Neural progenitor cell (in vitro differentiated cells): ENCODE measurements around the gene PLCD3. TPM values are rescaled to one million over a fixed set of nuclear protein-coding genes. Genes with fewer than 3 reads are reported as not detected.

Experiments
- DNase-seq: peaks from one replicate; pipeline ENCODE4 v3.0.0-alpha.2; 2016; ENCODE audit warnings: low spot score
- H2AFZ ChIP-seq: fragments of 200-600 bp; sonication (generic); replicated peaks from 2 replicates; pipeline ENCODE4 v1.6.1; 2016; ENCODE audit warnings: antibody characterized with exemption
- H3F3A ChIP-seq: fragments of 200-600 bp; sonication (generic); 2 replicates; pipeline ENCODE4 v1.6.1; 2016; ENCODE audit warnings: antibody characterized with exemption, low read depth
- H3K27ac ChIP-seq: fragments of 200-600 bp; sonication (generic); 2 replicates; pipeline ENCODE4 v1.5.1; 2016; ENCODE audit warnings: mild to moderate bottlenecking
- H3K27me3 ChIP-seq: fragments of 200-600 bp; sonication (generic); 2 replicates; pipeline ENCODE4 v1.6.1; 2016; ENCODE audit warnings: mild to moderate bottlenecking, moderate library complexity
- H3K36me3 ChIP-seq: fragments of 200-600 bp; sonication (generic); 2 replicates; pipeline ENCODE4 v1.5.1; 2016
- H3K4me1 ChIP-seq: fragments of 200-600 bp; sonication (generic); 2 replicates; pipeline ENCODE4 v1.6.1; 2016; ENCODE audit warnings: mixed run types
- H3K4me2 ChIP-seq: fragments of 200-600 bp; sonication (generic); 2 replicates; pipeline ENCODE4 v1.6.1; 2016
- H3K4me3 ChIP-seq: fragments of 200-600 bp; sonication (generic); 2 replicates; pipeline ENCODE4 v1.5.1; 2016
- H3K79me2 ChIP-seq: fragments of 200-600 bp; sonication (generic); 2 replicates; pipeline ENCODE4 v1.6.1; 2016; ENCODE audit warnings: low read depth
- H3K9ac ChIP-seq: fragments of 200-600 bp; sonication (generic); 2 replicates; pipeline ENCODE4 v1.6.1; 2016
- H3K9me3 ChIP-seq: fragments of 200-600 bp; sonication (generic); 2 replicates; pipeline ENCODE4 v1.5.1; 2016; ENCODE audit warnings: low read depth
- H4K20me1 ChIP-seq: fragments of 200-600 bp; sonication (generic); 2 replicates; pipeline ENCODE4 v1.6.1; 2016; ENCODE audit warnings: low read depth
- H3K27ac Mint-ChIP-seq: 3 replicates; pipeline ENCODE4 v1.8.0; 2021; ENCODE audit warnings: mixed read lengths
- H3K27me3 Mint-ChIP-seq: 2 replicates; pipeline ENCODE4 v1.8.0; 2022; ENCODE audit warnings: low read depth, mild to moderate bottlenecking, inconsistent platforms, moderate library complexity, mixed read lengths; ENCODE audit not compliant: insufficient read depth
- H3K36me3 Mint-ChIP-seq: 3 replicates; pipeline ENCODE4 v1.8.0; 2021; ENCODE audit warnings: mixed read lengths
- H3K4me1 Mint-ChIP-seq: 3 replicates; pipeline ENCODE4 v1.8.0; 2021; ENCODE audit warnings: mixed read lengths
- H3K4me3 Mint-ChIP-seq: 3 replicates; pipeline ENCODE4 v1.8.0; 2021; ENCODE audit warnings: mild to moderate bottlenecking, moderate library complexity, mixed read lengths
- H3K9me3 Mint-ChIP-seq: 3 replicates; pipeline ENCODE4 v1.8.0; 2020; ENCODE audit warnings: mixed read lengths
- EZH2 ChIP-seq: fragments of 200-600 bp; sonication (generic); IDR thresholded peaks from 2 replicates; pipeline ENCODE4 v1.6.1; 2017; ENCODE audit warnings: antibody characterized with exemption, mild to moderate bottlenecking, moderate library complexity
- EZH2phosphoT487 ChIP-seq: fragments of 200-600 bp; sonication (generic); IDR thresholded peaks from 2 replicates; pipeline ENCODE4 v1.6.1; 2017; ENCODE audit warnings: antibody characterized with exemption
- total RNA-seq: library from RNA; depleted of rRNA; stranded (reverse); fragments of >200 nt; gene quantifications from 2 replicates; pipeline ENCODE4 v1.2.3, GENCODE V29; 2015; ENCODE audit warnings: low replicate concordance
- TF ChIP-seq, protein P1 (sequence below): fragments of 200-600 bp; sonication (generic); IDR thresholded peaks from 2 replicates; pipeline ENCODE4 v1.5.1; 2017; ENCODE audit warnings: antibody characterized with exemption, mild to moderate bottlenecking

The PLCD3 gene
- total RNA-seq, 1 donor from 2014 or later = 16.0 TPM

DNA sequence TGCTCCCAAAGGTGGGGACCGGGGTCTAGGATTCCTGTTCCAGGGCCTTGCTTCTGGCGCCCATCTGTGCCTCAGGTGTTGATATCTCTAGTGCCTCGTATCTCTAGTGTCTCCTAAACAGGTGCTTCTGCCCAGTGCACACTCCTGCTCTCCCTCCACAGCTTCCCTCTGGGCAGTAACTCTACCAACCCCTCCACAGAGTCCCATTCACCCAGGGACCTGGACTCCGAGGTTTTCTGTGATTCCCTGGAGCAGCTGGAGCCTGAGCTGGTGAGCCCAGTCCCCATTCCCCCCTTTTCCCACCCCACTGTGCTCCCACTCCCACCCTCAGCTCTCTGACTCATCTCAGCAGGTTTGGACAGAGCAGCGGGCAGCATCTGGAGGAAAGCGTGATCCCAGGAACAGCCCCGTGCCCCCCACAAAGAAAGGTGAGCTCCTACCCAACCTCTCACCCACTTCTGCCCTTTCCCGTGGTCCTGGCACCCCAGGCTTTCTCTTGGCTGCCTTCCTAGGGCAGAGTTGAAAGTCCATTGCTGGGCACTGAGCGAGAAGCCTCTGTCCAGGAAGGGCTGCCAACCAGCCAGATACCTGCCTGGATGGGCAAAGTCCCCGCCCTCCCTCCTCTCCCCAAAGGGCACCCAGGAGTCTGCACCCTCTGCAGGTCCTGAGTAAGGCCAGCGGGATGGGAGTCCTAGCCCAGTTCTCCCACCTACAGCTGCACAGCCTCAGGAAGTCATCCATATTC lies 5.4 kb upstream of the PLCD3 start:
- H3K4me1 Mint-ChIP-seq = peaks cover 36% of the 10 kb centered on the region
- H2AFZ ChIP-seq = no peak overlapping the region
- H3K4me1 ChIP-seq = peaks cover 18% of the 10 kb centered on the region
- no peak overlapping the region for H3K9ac ChIP-seq
- peaks cover 6% of the 10 kb centered on the region for H3K27me3 Mint-ChIP-seq
- no peaks in the 10 kb centered on the region for H4K20me1 ChIP-seq
- H3K27ac Mint-ChIP-seq = no peak overlapping the region
- H3K4me3 Mint-ChIP-seq = no peak overlapping the region
- H3K4me2 ChIP-seq = no peak overlapping the region
- peaks cover 2% of the 10 kb centered on the region for H3K36me3 Mint-ChIP-seq
- no peaks in the 10 kb centered on the region for H3K79me2 ChIP-seq
- no peaks in the 10 kb centered on the region for H3K36me3 ChIP-seq
- peaks cover 4% of the 10 kb centered on the region for H3K9me3 Mint-ChIP-seq
- DNase-seq = peak; percentile 1
- no peaks in the 10 kb centered on the region for H3K27me3 ChIP-seq
- no peaks in the 10 kb centered on the region for H3K9me3 ChIP-seq
- H3K4me3 ChIP-seq = no peak overlapping the region
- H3K27ac ChIP-seq = no peak overlapping the region
- TF ChIP-seq EZH2phosphoT487 = no peak
- no peak for TF ChIP-seq EZH2
- TF ChIP-seq, protein P1, sequence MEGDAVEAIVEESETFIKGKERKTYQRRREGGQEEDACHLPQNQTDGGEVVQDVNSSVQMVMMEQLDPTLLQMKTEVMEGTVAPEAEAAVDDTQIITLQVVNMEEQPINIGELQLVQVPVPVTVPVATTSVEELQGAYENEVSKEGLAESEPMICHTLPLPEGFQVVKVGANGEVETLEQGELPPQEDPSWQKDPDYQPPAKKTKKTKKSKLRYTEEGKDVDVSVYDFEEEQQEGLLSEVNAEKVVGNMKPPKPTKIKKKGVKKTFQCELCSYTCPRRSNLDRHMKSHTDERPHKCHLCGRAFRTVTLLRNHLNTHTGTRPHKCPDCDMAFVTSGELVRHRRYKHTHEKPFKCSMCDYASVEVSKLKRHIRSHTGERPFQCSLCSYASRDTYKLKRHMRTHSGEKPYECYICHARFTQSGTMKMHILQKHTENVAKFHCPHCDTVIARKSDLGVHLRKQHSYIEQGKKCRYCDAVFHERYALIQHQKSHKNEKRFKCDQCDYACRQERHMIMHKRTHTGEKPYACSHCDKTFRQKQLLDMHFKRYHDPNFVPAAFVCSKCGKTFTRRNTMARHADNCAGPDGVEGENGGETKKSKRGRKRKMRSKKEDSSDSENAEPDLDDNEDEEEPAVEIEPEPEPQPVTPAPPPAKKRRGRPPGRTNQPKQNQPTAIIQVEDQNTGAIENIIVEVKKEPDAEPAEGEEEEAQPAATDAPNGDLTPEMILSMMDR = no peak
- H3F3A ChIP-seq = peaks cover 38% of the 10 kb centered on the region

DNA sequence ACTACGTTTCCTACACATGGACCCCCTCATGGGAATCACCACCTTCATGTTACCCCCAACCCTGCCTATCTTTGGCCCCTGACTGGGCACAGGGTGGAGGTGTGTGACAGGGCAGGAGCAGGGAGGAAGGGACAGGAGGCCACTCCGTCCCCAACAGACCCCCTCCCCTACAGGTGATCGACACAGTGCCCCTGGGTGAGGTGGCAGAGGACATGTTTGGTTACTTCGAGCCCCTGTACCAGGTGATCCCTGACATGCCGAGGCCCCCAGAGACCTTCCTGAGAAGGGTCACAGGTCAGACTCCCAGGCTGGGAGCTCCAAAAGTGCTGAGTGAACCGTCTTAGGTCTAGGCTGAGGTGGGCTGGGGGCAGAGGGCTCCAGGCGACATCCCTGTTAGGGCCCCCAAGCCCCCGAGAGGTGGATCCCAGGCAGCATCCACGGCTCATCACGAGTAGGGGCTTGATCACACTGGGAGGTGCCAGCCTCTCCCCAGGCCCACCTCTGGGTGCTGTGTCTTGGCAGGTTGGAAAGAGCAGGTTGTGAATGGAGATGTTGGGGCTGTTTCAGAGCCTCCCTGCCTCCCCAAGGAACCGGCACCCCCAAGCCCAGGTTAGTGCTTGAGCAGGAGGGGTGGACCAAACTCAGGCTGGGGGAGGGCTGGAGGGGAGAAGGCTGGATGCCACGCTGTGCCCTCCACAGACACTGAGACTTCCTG lies 4.7 kb upstream of the PLCD3 start:
- Histone ChIP-seq H2AFZ (no peak overlapping the region), H3K4me2 (no peak overlapping the region), H3F3A (peaks cover 38% of the 10 kb centered on the region), H3K27ac (no peak overlapping the region), H3K9ac (no peak overlapping the region), H4K20me1 (no peaks in the 10 kb centered on the region), H3K9me3 (no peaks in the 10 kb centered on the region), H3K27me3 (no peaks in the 10 kb centered on the region), H3K79me2 (no peaks in the 10 kb centered on the region), H3K4me1 (peaks cover 18% of the 10 kb centered on the region), H3K36me3 (no peaks in the 10 kb centered on the region), H3K4me3 (no peak overlapping the region)
- no peak for DNase-seq
- TF ChIP-seq, protein P1 = no peak
- no peak for TF ChIP-seq EZH2
- TF ChIP-seq EZH2phosphoT487 = no peak
- Mint-ChIP-seq H3K9me3 (peaks cover 4% of the 10 kb centered on the region), H3K27ac (no peak overlapping the region), H3K36me3 (peaks cover 2% of the 10 kb centered on the region), H3K4me1 (peaks cover 35% of the 10 kb centered on the region), H3K4me3 (peak overlapping the region; percentile 76), H3K27me3 (peaks cover 4% of the 10 kb centered on the region)

DNA sequence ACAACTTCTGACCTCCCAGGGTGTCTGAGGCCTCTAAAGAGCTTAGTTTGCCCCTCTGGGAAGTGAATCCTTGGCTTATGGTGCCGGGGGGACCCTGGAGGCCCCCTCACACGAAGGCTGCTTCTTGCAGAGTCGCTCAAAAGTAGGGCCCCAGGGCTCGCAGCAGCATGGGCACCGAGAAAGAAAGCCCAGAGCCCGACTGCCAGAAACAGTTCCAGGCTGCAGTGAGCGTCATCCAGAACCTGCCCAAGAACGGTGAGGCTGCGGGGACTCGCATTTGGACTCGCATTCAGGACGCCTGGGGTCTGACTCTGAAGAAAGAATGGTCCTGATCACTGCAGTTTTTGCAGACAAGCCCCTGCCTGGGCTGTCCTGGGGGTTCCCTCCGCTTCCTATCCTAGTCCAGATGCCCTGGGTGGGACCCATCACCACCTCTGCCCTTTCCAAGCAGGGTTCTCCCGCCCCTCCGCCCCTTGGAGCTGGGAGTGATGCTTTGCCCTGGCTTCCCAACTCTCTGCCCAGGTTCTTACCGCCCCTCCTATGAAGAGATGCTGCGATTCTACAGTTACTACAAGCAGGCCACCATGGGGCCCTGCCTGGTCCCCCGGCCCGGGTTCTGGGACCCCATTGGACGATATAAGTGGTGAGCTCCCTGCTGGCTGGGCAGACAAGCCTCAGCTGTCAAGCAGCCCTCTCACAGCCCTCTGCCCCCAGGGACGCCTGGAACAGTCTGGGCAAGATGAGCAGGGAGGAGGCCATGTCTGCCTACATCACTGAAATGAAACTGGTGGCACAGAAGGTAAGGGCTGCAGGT lies 3.9 kb upstream of the PLCD3 start:
- no peaks in the 10 kb centered on the region for H3K36me3 ChIP-seq
- peaks cover 18% of the 10 kb centered on the region for H3K4me1 ChIP-seq
- H3K9me3 Mint-ChIP-seq = peaks cover 4% of the 10 kb centered on the region
- peaks cover 5% of the 10 kb centered on the region for H4K20me1 ChIP-seq
- peak overlapping the region; percentile 46 for H3K4me3 ChIP-seq
- no peak for DNase-seq
- H3K36me3 Mint-ChIP-seq = peaks cover 2% of the 10 kb centered on the region
- H3K27ac ChIP-seq = no peak overlapping the region
- no peak overlapping the region for H3K9ac ChIP-seq
- peak overlapping the region; percentile 76 for H3K4me3 Mint-ChIP-seq
- H3K9me3 ChIP-seq = no peaks in the 10 kb centered on the region
- H3K4me2 ChIP-seq = peak overlapping the region; percentile 69
- H3K4me1 Mint-ChIP-seq = peaks cover 35% of the 10 kb centered on the region
- no peaks in the 10 kb centered on the region for H3K79me2 ChIP-seq
- TF ChIP-seq EZH2 (no peak), EZH2phosphoT487 (no peak)
- TF ChIP-seq, protein P1 = no peak
- H3K27ac Mint-ChIP-seq = peak overlapping the region; percentile 60
- H3K27me3 Mint-ChIP-seq = peaks cover 7% of the 10 kb centered on the region
- H2AFZ ChIP-seq = no peak overlapping the region
- H3F3A ChIP-seq = peaks cover 39% of the 10 kb centered on the region
- no peaks in the 10 kb centered on the region for H3K27me3 ChIP-seq
